PC-3 (cell line): Measurements from ENCODE around the gene TXLNG.

Source experiments
- EZH2 ChIP-seq: fragments of 300-600 bp; sonication (generic); IDR thresholded peaks from one replicate; pipeline ENCODE4 v1.6.1; 2017; ENCODE audit warnings: antibody characterized with exemption, mild to moderate bottlenecking, low read length; ENCODE audit not compliant: unreplicated experiment
- TF ChIP-seq, protein P1 (sequence below): fragments of 300-600 bp; sonication (generic); conservative IDR thresholded peaks from 2 replicates; pipeline ENCODE4 v1.5.1; 2017; ENCODE audit warnings: antibody characterized with exemption, low read depth, mild to moderate bottlenecking, low read length

- TF ChIP-seq, protein P1, sequence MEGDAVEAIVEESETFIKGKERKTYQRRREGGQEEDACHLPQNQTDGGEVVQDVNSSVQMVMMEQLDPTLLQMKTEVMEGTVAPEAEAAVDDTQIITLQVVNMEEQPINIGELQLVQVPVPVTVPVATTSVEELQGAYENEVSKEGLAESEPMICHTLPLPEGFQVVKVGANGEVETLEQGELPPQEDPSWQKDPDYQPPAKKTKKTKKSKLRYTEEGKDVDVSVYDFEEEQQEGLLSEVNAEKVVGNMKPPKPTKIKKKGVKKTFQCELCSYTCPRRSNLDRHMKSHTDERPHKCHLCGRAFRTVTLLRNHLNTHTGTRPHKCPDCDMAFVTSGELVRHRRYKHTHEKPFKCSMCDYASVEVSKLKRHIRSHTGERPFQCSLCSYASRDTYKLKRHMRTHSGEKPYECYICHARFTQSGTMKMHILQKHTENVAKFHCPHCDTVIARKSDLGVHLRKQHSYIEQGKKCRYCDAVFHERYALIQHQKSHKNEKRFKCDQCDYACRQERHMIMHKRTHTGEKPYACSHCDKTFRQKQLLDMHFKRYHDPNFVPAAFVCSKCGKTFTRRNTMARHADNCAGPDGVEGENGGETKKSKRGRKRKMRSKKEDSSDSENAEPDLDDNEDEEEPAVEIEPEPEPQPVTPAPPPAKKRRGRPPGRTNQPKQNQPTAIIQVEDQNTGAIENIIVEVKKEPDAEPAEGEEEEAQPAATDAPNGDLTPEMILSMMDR: no peak
- TF ChIP-seq EZH2: no peak
Observed at GRCh38 chrX:16807976-16808542, 21.8 kb downstream of the TXLNG start.
